ENCODE measurements around the gene CAMTA1.

The CAMTA1 gene

DNA sequence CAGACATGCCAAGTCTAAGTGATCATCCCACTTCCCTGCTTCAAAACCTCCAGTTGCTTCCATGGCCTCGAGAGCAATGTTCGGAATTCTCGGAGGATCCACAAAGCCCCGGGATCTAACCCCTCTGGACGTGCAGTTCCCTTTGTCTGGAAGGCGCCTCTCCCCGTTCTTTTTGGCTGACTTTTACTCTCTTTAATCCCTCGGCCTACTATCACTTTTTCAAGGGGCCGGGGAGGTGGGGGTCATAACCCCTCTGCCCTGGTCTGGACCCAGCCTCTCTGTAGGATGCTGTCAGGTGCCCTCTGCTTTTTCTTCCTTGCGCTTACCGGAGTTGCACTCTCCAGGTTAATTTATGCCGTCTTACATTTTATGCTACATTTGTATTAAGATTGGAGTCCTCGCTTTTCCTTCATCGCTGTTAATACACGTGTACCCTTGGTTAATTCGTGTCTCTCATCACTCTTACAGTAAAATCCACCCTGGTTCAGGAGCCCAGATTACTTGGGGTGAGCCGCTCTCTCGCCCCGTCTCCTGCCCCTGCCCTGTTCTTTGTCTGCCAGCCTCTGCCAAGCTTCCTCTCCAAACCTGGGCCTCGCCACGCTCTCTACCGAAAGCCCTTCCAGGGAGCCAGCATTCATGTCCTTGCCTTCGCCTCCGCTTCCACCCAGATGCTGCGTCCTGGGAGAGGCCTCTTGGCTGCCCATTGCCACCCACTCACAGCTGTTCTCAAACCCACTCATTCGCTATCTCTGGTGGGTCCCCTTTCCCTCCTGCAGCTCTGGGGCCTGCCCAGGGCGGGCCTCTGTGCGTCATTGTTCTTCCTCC, 448.6 kb downstream of the CAMTA1 start:
- DNase-seq (ENCODE audit: low spot score): no peak
- no peak overlapping the region for H3K27ac ChIP-seq
- ChIA-PET CTCF (no interaction called here), POLR2A (ENCODE audit: low non-redundant PET) (no interaction called here)
- TF ChIP-seq, protein P1, sequence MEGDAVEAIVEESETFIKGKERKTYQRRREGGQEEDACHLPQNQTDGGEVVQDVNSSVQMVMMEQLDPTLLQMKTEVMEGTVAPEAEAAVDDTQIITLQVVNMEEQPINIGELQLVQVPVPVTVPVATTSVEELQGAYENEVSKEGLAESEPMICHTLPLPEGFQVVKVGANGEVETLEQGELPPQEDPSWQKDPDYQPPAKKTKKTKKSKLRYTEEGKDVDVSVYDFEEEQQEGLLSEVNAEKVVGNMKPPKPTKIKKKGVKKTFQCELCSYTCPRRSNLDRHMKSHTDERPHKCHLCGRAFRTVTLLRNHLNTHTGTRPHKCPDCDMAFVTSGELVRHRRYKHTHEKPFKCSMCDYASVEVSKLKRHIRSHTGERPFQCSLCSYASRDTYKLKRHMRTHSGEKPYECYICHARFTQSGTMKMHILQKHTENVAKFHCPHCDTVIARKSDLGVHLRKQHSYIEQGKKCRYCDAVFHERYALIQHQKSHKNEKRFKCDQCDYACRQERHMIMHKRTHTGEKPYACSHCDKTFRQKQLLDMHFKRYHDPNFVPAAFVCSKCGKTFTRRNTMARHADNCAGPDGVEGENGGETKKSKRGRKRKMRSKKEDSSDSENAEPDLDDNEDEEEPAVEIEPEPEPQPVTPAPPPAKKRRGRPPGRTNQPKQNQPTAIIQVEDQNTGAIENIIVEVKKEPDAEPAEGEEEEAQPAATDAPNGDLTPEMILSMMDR (conservative IDR thresholded peaks at IDR 0.05; ENCODE audit: low read depth): no peak

DNA sequence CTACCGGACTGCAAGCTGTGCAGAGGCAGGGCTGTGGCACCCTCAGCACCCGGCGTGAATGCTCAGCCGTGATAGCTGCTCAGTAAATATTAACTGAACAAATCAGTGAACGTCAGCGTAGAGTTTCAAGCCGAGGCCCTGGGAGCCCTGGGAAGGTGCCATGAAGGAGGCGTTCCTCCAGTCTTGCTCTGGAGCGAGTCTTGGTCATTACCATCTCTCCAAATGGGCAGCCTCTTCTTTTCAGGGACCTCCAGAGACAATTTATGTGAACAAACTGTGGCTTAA, 449.2 kb downstream of the CAMTA1 start:
- DNase-seq (ENCODE audit: low spot score): no peak
- TF ChIP-seq, protein P1 (conservative IDR thresholded peaks at IDR 0.05; ENCODE audit: low read depth): no peak
- ChIA-PET POLR2A (ENCODE audit: low non-redundant PET) (no interaction called here), CTCF (no interaction called here)
- no peak overlapping the region for H3K27ac ChIP-seq

DNA sequence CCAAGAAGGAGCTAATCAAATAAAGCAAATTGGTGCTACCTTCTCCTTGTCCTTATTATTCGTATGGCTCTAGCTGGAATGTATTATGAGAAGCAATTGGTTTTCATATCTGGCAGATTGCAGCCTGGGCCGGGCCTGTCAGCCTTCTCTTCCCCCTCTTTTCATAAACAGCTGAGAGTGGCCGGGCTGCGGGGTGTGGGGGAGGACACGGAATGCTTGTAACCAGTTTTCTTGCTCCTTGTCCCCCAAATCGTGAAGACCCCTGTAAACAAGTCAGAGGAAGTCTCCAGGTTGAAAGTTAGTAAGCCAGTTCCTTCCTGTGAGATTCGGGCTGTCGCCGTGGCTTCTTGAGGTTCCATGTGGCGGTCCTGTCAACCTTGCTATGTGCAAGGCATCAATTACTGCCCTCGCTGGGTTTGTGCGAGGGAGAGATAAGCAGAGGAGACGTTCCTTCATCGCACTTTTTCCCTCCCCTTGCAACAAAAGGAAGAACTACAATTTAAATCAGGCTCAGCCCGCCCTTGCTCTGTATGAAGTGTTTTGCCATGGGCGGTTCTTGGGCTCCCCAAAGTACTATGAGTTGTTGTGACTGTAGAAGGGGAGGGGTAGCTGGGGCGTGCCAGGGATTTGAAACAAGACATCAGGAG, 450.7 kb downstream of the CAMTA1 start:
- ChIA-PET CTCF (no interaction called here), POLR2A (ENCODE audit: low non-redundant PET) (no interaction called here)
- DNase-seq (ENCODE audit: low spot score): no peak
- no peak overlapping the region for H3K27ac ChIP-seq
- TF ChIP-seq, protein P1 (conservative IDR thresholded peaks at IDR 0.05; ENCODE audit: low read depth): no peak

DNA sequence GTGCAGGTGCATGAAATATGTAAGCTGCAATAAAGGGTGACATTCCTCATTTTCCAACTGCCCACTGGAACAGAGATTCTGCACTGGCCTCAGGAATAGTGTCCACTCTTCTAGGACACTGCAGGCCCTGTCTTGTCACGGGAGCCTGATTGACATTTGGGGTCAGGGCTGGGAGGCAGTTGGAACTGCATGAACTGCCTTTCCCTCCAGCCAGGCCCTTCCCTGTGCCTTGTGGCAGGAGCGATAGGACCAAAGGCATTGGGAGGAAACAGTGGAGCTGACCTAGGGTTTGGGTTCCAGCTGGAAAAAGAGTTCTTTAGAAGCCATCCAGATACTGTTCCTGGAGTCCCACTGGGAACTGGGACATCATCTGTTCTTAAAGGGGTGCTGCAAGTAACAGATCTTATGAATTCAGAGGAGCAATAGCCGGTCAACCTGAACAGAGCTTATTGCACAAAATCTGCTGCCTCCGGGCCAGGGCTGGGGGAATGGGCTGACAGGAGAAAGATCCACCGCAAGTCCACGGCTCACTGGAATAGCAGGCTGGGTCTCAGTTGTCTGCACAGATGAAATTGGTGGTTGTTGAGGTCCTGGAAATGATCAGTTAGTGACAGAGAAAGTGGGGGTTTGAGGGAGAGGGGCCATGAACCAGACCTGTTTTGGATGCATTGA, 451.7 kb downstream of the CAMTA1 start:
- TF ChIP-seq, protein P1 (conservative IDR thresholded peaks at IDR 0.05; ENCODE audit: low read depth): no peak
- no peak for DNase-seq (ENCODE audit: low spot score)
- no peak overlapping the region for H3K27ac ChIP-seq
- CTCF ChIA-PET: interaction anchor here (0.6 kb wide), 1 partner anchor 710 kb away, joined by 4 read pairs; no protein-coding TSS in a partner anchor
- POLR2A ChIA-PET (ENCODE audit: low non-redundant PET): no interaction called here

DNA sequence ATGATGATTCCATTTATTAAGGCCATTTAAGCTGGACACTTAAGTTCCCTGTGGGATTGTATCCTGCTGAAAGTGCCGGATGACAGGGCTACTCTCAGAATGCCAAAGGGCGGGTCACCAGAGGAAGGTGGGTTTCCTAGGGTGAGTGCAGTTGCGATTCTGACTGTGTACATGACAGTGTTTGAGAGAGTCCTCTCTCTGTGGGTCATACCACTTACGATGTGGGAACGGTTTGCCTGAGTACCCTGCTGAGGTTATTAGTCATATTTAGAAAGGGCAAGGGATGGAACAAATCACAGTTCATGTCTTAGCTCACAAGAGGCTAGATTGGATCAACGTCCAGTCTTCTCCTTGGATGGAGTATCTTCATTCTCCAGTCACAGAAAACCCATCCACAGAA, 461.9 kb downstream of the CAMTA1 start:
- H3K27ac ChIP-seq: no peak overlapping the region
- ChIA-PET POLR2A (ENCODE audit: low non-redundant PET) (no interaction called here), CTCF (no interaction called here)
- DNase-seq (ENCODE audit: low spot score): no peak
- TF ChIP-seq, protein P1 (conservative IDR thresholded peaks at IDR 0.05; ENCODE audit: low read depth): no peak

DNA sequence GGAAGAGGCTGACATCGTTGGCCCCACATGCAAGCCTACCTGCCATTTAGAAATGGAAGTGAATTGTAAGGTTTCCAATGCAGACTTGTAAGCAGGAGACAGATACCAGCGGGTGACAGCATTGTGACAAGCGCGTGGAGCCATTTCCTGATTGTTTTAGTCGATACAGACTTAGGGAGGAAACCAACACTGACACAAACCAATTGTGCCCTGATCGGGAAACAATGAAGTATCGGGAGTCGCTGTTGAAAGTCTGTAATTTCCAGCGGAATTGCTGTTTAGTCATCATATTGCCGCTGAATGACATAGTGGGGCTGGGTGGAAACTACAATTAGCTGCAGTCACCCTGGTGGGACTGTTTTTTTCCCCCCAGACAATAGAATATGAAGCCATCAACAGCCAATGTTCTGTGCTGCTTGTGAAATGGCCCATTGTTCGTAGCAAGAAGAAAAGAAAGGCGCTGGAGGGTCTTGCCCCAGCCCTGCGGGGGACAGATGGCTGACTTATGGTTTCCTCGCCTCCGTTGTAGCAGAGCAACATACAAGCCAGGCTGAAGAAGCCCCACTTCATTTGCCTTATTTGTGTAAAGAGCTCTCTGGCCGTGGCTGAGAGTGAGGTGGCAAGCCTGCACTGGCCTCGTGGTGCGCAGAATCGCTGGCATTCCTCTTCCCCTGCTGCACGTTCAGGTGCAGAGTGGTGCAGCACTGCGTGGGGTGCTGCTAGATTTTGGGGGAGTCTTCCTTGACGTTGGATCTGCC, 462.7 kb downstream of the CAMTA1 start:
- POLR2A ChIA-PET (ENCODE audit: low non-redundant PET): no interaction called here
- CTCF ChIA-PET: no interaction called here
- H3K27ac ChIP-seq: no peak overlapping the region
- no peak for DNase-seq (ENCODE audit: low spot score)
- TF ChIP-seq, protein P1 (conservative IDR thresholded peaks at IDR 0.05; ENCODE audit: low read depth): no peak
